ENCODE measurements around the gene GFOD1. TPM values are rescaled to one million over a fixed set of nuclear protein-coding genes. Genes with fewer than 3 reads are reported as not detected.

The GFOD1 gene
- total RNA-seq, 2 experiments from 2014 or later, result 8.0 to 8.7 TPM

- H3K9me3 Mint-ChIP-seq (ENCODE audit: insufficient read depth), result no peaks in the 10 kb centered on the region
- POLR2A ChIA-PET, result no interaction called here
- ATAC-seq (no peak), DNase-seq (no peak)
- H3K27ac Mint-ChIP-seq, result no peak overlapping the region
- peaks cover 23% of the 10 kb centered on the region for H3K4me1 Mint-ChIP-seq (ENCODE audit: low read depth)
- CTCF ChIA-PET, result interaction anchor here (1.1 kb wide), 1 partner anchor 11 kb away, joined by 4 read pairs; no protein-coding TSS in a partner anchor
- peaks cover 4% of the 10 kb centered on the region for H3K36me3 Mint-ChIP-seq (ENCODE audit: low read depth)
- H3K4me3 Mint-ChIP-seq, result no peak overlapping the region
- peaks cover 2% of the 10 kb centered on the region for H3K27me3 Mint-ChIP-seq (ENCODE audit: low read depth)
Observed at GRCh38 chr6:13417954-13418353, 69.4 kb downstream of the GFOD1 start.

GRCh38 chr6:13417431-13417830 is 70.0 kb downstream of the GFOD1 start:
- Mint-ChIP-seq H3K4me1 (ENCODE audit: low read depth) (peaks cover 23% of the 10 kb centered on the region), H3K27ac (no peak overlapping the region), H3K27me3 (ENCODE audit: low read depth) (peaks cover 2% of the 10 kb centered on the region), H3K36me3 (ENCODE audit: low read depth) (peaks cover 4% of the 10 kb centered on the region), H3K4me3 (no peak overlapping the region), H3K9me3 (ENCODE audit: insufficient read depth) (no peaks in the 10 kb centered on the region)
- ChIA-PET CTCF (interaction anchor here (1.1 kb wide), 1 partner anchor 11 kb away, joined by 4 read pairs; no protein-coding TSS in a partner anchor), POLR2A (no interaction called here)
- ATAC-seq (no peak), DNase-seq (no peak)

GRCh38 chr6:13415283-13415682 is 72.1 kb downstream of the GFOD1 start:
- H3K27ac Mint-ChIP-seq, result no peak overlapping the region
- ChIA-PET POLR2A (no interaction called here), CTCF (interaction anchor here (1.5 kb wide), 1 partner anchor 159 kb away, joined by 4 read pairs; the partner anchor contains the start of gene SIRT5)
- H3K9me3 Mint-ChIP-seq (ENCODE audit: insufficient read depth), result no peaks in the 10 kb centered on the region
- H3K4me1 Mint-ChIP-seq (ENCODE audit: low read depth), result peaks cover 16% of the 10 kb centered on the region
- ATAC-seq (no peak), DNase-seq (no peak)
- peaks cover 4% of the 10 kb centered on the region for H3K36me3 Mint-ChIP-seq (ENCODE audit: low read depth)
- no peak overlapping the region for H3K4me3 Mint-ChIP-seq
- peaks cover 2% of the 10 kb centered on the region for H3K27me3 Mint-ChIP-seq (ENCODE audit: low read depth)

GRCh38 chr6:13413900-13414555 is 73.4 kb downstream of the GFOD1 start:
- no peak overlapping the region for H3K27ac Mint-ChIP-seq
- ATAC-seq, result peak; percentile 60
- H3K9me3 Mint-ChIP-seq (ENCODE audit: insufficient read depth), result no peaks in the 10 kb centered on the region

GRCh38 chr6:13413466-13413862 is 73.9 kb downstream of the GFOD1 start:
- DNase-seq, result no peak
- Mint-ChIP-seq H3K27ac (no peak overlapping the region), H3K9me3 (ENCODE audit: insufficient read depth) (no peaks in the 10 kb centered on the region), H3K36me3 (ENCODE audit: low read depth) (peaks cover 1% of the 10 kb centered on the region), H3K27me3 (ENCODE audit: low read depth) (no peaks in the 10 kb centered on the region), H3K4me3 (no peak overlapping the region), H3K4me1 (ENCODE audit: low read depth) (no peaks in the 10 kb centered on the region)
- no peak for ATAC-seq
- CTCF ChIA-PET, result interaction anchor here (1.0 kb wide), 1 partner anchor 15 kb away, joined by 3 read pairs; no protein-coding TSS in a partner anchor
- POLR2A ChIA-PET, result no interaction called here

More at GRCh38 chr6:13413900-13414555, 73.4 kb downstream of the GFOD1 start:
- Mint-ChIP-seq H3K4me1 (ENCODE audit: low read depth) (peaks cover 3% of the 10 kb centered on the region), H3K36me3 (ENCODE audit: low read depth) (peaks cover 1% of the 10 kb centered on the region), H3K27me3 (ENCODE audit: low read depth) (no peaks in the 10 kb centered on the region), H3K4me3 (no peak overlapping the region)
- ChIA-PET CTCF (interaction anchor here (0.7 to 1.5 kb wide), 4 partner anchors 14 to 161 kb away, joined by 3 to 4 read pairs (median 4); partner anchors contain the start of gene SIRT5), POLR2A (no interaction called here)
- DNase-seq, result peak; percentile 33

GRCh38 chr6:13412639-13413465 is 74.5 kb downstream of the GFOD1 start:
- ChIA-PET POLR2A (no interaction called here), CTCF (interaction anchor here (1.0 to 2.0 kb wide), 2 partner anchors 16 to 28 kb away, joined by 3 to 8 read pairs; no protein-coding TSS in a partner anchor)
- H3K36me3 Mint-ChIP-seq (ENCODE audit: low read depth), result peaks cover 1% of the 10 kb centered on the region
- H3K4me1 Mint-ChIP-seq (ENCODE audit: low read depth), result no peaks in the 10 kb centered on the region
- DNase-seq (no peak), ATAC-seq (no peak)
- no peaks in the 10 kb centered on the region for H3K27me3 Mint-ChIP-seq (ENCODE audit: low read depth)
- no peak overlapping the region for H3K27ac Mint-ChIP-seq
- H3K4me3 Mint-ChIP-seq, result no peak overlapping the region
- no peaks in the 10 kb centered on the region for H3K9me3 Mint-ChIP-seq (ENCODE audit: insufficient read depth)

GRCh38 chr6:13412211-13412610 is 75.2 kb downstream of the GFOD1 start:
- Mint-ChIP-seq H3K36me3 (ENCODE audit: low read depth) (peaks cover 1% of the 10 kb centered on the region), H3K9me3 (ENCODE audit: insufficient read depth) (no peaks in the 10 kb centered on the region), H3K4me1 (ENCODE audit: low read depth) (no peaks in the 10 kb centered on the region), H3K27ac (no peak overlapping the region), H3K27me3 (ENCODE audit: low read depth) (no peaks in the 10 kb centered on the region), H3K4me3 (no peak overlapping the region)
- ATAC-seq (no peak), DNase-seq (no peak)
- ChIA-PET CTCF (interaction anchor here (2.0 kb wide), 1 partner anchor 27 kb away, joined by 8 read pairs; no protein-coding TSS in a partner anchor), POLR2A (interaction anchor here (0.6 kb wide), 1 partner anchor 865 kb away, joined by 3 read pairs; no protein-coding TSS in a partner anchor)

GRCh38 chr6:13411484-13411883 is 75.9 kb downstream of the GFOD1 start:
- Mint-ChIP-seq H3K27me3 (ENCODE audit: low read depth) (no peaks in the 10 kb centered on the region), H3K4me3 (no peak overlapping the region), H3K27ac (no peak overlapping the region), H3K9me3 (ENCODE audit: insufficient read depth) (no peaks in the 10 kb centered on the region), H3K4me1 (ENCODE audit: low read depth) (no peaks in the 10 kb centered on the region), H3K36me3 (ENCODE audit: low read depth) (peaks cover 1% of the 10 kb centered on the region)
- DNase-seq (no peak), ATAC-seq (no peak)
- ChIA-PET CTCF (interaction anchor here (0.7 to 2.0 kb wide), 5 partner anchors 12 to 75 kb away, joined by 3 to 8 read pairs (median 4); no protein-coding TSS in a partner anchor), POLR2A (no interaction called here)

GRCh38 chr6:13409991-13410390 is 77.4 kb downstream of the GFOD1 start:
- DNase-seq (no peak), ATAC-seq (no peak)
- Mint-ChIP-seq H3K9me3 (ENCODE audit: insufficient read depth) (no peaks in the 10 kb centered on the region), H3K36me3 (ENCODE audit: low read depth) (no peaks in the 10 kb centered on the region), H3K4me3 (no peak overlapping the region), H3K4me1 (ENCODE audit: low read depth) (no peaks in the 10 kb centered on the region), H3K27ac (no peak overlapping the region), H3K27me3 (ENCODE audit: low read depth) (no peaks in the 10 kb centered on the region)
- CTCF ChIA-PET, result interaction anchor here (1.1 to 1.8 kb wide), 2 partner anchors 10 to 18 kb away, joined by 3 to 4 read pairs; no protein-coding TSS in a partner anchor
- POLR2A ChIA-PET, result no interaction called here

- CTCF ChIA-PET, result interaction anchor here (1.2 kb wide), 1 partner anchor 18 kb away, joined by 3 read pairs; no protein-coding TSS in a partner anchor
Observed at GRCh38 chr6:13407709-13408695, 79.4 kb downstream of the GFOD1 start.

GRCh38 chr6:13407368-13407708 is 80.1 kb downstream of the GFOD1 start:
- POLR2A ChIA-PET, result interaction anchor here (0.8 kb wide), 1 partner anchor 1470 kb away, joined by 3 read pairs; no protein-coding TSS in a partner anchor
- Mint-ChIP-seq H3K27ac (no peak overlapping the region), H3K27me3 (ENCODE audit: low read depth) (no peaks in the 10 kb centered on the region), H3K4me3 (no peak overlapping the region), H3K9me3 (ENCODE audit: insufficient read depth) (no peaks in the 10 kb centered on the region), H3K4me1 (ENCODE audit: low read depth) (no peaks in the 10 kb centered on the region), H3K36me3 (ENCODE audit: low read depth) (no peaks in the 10 kb centered on the region)
- no peak for ATAC-seq
- CTCF ChIA-PET, result no interaction called here
- no peak for DNase-seq

More at GRCh38 chr6:13407709-13408695, 79.4 kb downstream of the GFOD1 start:
- POLR2A ChIA-PET, result interaction anchor here (0.8 kb wide), 1 partner anchor 1470 kb away, joined by 3 read pairs; no protein-coding TSS in a partner anchor
- Mint-ChIP-seq H3K4me1 (ENCODE audit: low read depth) (no peaks in the 10 kb centered on the region), H3K9me3 (ENCODE audit: insufficient read depth) (no peaks in the 10 kb centered on the region), H3K27ac (no peak overlapping the region), H3K4me3 (no peak overlapping the region), H3K36me3 (ENCODE audit: low read depth) (no peaks in the 10 kb centered on the region), H3K27me3 (ENCODE audit: low read depth) (no peaks in the 10 kb centered on the region)
- ATAC-seq, result no peak
- DNase-seq, result no peak

Data from activated CD8-positive, alpha-beta T cell treated with anti-CD3 and anti-CD28 coated beads, Interleukin-2, amount 10 ng/mL, durations not matched to agents 7 days and 5 days (primary cell).